H1 (cell line): ENCODE results near the gene KIDINS220.
"Not testable (repeated sequence)": the region's sequence is repeated elsewhere in the genome, so short reads cannot be mapped to it uniquely, and the experiment has no call there.

ENCODE experiments used
- BCL11A ChIP-seq, 2 experiments: IDR thresholded peaks; one replicate each; pipeline ENCODE4 v1.6.1; 2011; ENCODE audit warnings: low read depth in 2 of 2, low read length in 2 of 2, mild to moderate bottlenecking in 2 of 2
- CBX5 ChIP-seq: fragments of 300-800, 300-1000 bp; sonication (generic); IDR thresholded peaks from 2 replicates; pipeline ENCODE4 v1.7.1; 2016; ENCODE audit warnings: antibody characterized with exemption, low read length, low read depth
- EP300 ChIP-seq, 2 experiments: IDR thresholded peaks; 1 replicate in 1 of 2; 2 replicates in 1 of 2; pipeline ENCODE4 v1.6.1; 2011 to 2012; ENCODE audit warnings: low read depth in 2 of 2, low read length in 2 of 2, mild to moderate bottlenecking in 2 of 2, borderline replicate concordance in 1 of 2, inconsistent platforms in 1 of 2, moderate library complexity in 1 of 2
- RAD21 ChIP-seq, 2 experiments: IDR thresholded peaks in 1 of 2; conservative IDR thresholded peaks in 1 of 2; 2 replicates each; pipeline ENCODE4 v1.6.1; 2011; ENCODE audit warnings: low read depth in 2 of 2, low read length in 2 of 2, improper control_type of control experiment in 1 of 2, inconsistent platforms in 1 of 2, mild to moderate bottlenecking in 1 of 2, moderate library complexity in 1 of 2
- RFX5 ChIP-seq: IDR thresholded peaks from 2 replicates; pipeline ENCODE4 v1.6.1; 2011; ENCODE audit warnings: low read depth, low read length, improper control_type of control experiment, borderline replicate concordance
- RNF2 ChIP-seq: fragments of 200-900, 300-1000 bp; sonication (generic); IDR thresholded peaks from 2 replicates; pipeline ENCODE4 v1.7.1; 2016; ENCODE audit warnings: borderline replicate concordance, low read depth, mild to moderate bottlenecking, antibody characterized with exemption, low read length; ENCODE audit not compliant: poor library complexity, severe bottlenecking; ENCODE audit errors: missing control alignments
- SP1 ChIP-seq: IDR thresholded peaks from 2 replicates; pipeline ENCODE4 v1.6.1; 2011; ENCODE audit warnings: low read depth, low read length
- TF ChIP-seq, protein P1 (sequence below), 3 experiments: IDR thresholded peaks; 1 replicate in 2 of 3; 2 replicates in 1 of 3; pipeline versions ENCODE4 v1.5.1 to v1.6.1; 2011; ENCODE audit warnings: low read length in 3 of 3, mild to moderate bottlenecking in 3 of 3, inconsistent platforms in 2 of 3, low read depth in 1 of 3, moderate library complexity in 1 of 3; ENCODE audit not compliant: insufficient read depth in 1 of 3; ENCODE audit errors: control extremely low read depth in 1 of 3

DNA sequence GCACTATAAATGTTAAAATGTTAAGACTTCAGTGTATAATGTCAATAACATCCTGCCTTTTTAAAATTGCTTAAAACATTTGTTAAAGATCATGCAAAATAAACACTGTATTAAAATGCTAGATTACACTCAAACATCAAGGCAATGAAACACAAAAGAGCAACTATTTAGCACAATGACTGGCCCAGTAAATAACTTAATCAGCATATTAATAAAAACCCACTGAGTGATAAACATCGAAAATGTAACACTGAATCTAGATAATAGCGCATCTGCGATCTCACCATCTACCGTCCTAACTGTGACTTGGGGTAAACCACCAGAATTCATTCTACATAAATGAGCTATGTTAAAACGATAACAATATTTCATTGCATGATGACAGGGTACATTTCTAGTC is 108.3 kb downstream of the KIDINS220 start:
- TF ChIP-seq, protein P1, sequence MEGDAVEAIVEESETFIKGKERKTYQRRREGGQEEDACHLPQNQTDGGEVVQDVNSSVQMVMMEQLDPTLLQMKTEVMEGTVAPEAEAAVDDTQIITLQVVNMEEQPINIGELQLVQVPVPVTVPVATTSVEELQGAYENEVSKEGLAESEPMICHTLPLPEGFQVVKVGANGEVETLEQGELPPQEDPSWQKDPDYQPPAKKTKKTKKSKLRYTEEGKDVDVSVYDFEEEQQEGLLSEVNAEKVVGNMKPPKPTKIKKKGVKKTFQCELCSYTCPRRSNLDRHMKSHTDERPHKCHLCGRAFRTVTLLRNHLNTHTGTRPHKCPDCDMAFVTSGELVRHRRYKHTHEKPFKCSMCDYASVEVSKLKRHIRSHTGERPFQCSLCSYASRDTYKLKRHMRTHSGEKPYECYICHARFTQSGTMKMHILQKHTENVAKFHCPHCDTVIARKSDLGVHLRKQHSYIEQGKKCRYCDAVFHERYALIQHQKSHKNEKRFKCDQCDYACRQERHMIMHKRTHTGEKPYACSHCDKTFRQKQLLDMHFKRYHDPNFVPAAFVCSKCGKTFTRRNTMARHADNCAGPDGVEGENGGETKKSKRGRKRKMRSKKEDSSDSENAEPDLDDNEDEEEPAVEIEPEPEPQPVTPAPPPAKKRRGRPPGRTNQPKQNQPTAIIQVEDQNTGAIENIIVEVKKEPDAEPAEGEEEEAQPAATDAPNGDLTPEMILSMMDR (IDR thresholded peaks at IDR 0.05; ENCODE audit: control extremely low read depth in 1 of 3, insufficient read depth in 1 of 3, low read depth in 1 of 3, low read length in 3 of 3), result not testable (repeated sequence)
- not testable (repeated sequence) for TF ChIP-seq CBX5; RNF2; EP300 (IDR thresholded peaks at IDR 0.05; ENCODE audit: borderline replicate concordance in 1 of 2, low read depth in 2 of 2, low read length in 2 of 2); RFX5; BCL11A (IDR thresholded peaks at IDR 0.05; ENCODE audit: low read depth in 2 of 2, low read length in 2 of 2); SP1; RAD21 (IDR thresholded peaks at IDR 0.05 in 1 of 2, conservative IDR thresholded peaks at IDR 0.05 in 1 of 2; ENCODE audit: low read depth in 2 of 2, low read length in 2 of 2)
